Measurements from ENCODE around the gene RNF17. TPM values are rescaled to one million over a fixed set of nuclear protein-coding genes. Genes with fewer than 3 reads are reported as not detected.
"Not testable (repeated sequence)": the region's sequence is repeated elsewhere in the genome, so short reads cannot be mapped to it uniquely, and the experiment has no call there.

The RNF17 gene
- total RNA-seq, 5 donors from 2014 or later (not counting 1 experiment from before 2014, with no cell fraction given), result 0.84 TPM; not detected in 4

- H3K27ac Mint-ChIP-seq, result no peak overlapping the region
- ATAC-seq (replicated peaks in 1 of 4), result no peak
- ChIA-PET CTCF (interaction anchor here (0.6 to 1.9 kb wide), 4 partner anchors 10 to 40 kb away, joined by 3 to 7 read pairs (median 4); no protein-coding TSS in a partner anchor), POLR2A (no interaction called here)
- peaks cover 2 to 4% of the 10 kb centered on the region in 2 experiments for H3K4me1 ChIP-seq (ENCODE audit: control insufficient read depth in 1 of 2, extremely low read depth in 1 of 2, insufficient read depth in 2 of 2, low read length in 2 of 2)
- no peak overlapping the region for H3K4me3 Mint-ChIP-seq
- 90% methylated on average over 6 of the region's 12 CpGs for WGBS (ENCODE audit: insufficient coverage)
- H3K36me3 ChIP-seq (ENCODE audit: control insufficient read depth in 2 of 2, extremely low read depth in 1 of 2, insufficient read depth in 1 of 2, low read length in 1 of 2), result no peaks in the 10 kb centered on the region
- H3K36me3 Mint-ChIP-seq, result no peaks in the 10 kb centered on the region
- DNase-seq, result no peak
- H3K27ac ChIP-seq (ENCODE audit: low read length), result no peak overlapping the region
- peaks cover 4 to 10% of the 10 kb centered on the region in 2 donors for H3K27me3 Mint-ChIP-seq
- peaks cover 0 to 5% (median 0%) of the 10 kb centered on the region in 3 donors for H3K4me1 Mint-ChIP-seq
- no peaks in the 10 kb centered on the region for H3K9me3 Mint-ChIP-seq
- H3K27me3 ChIP-seq (replicated peaks in 1 of 2; ENCODE audit: control insufficient read depth in 2 of 2, extremely low read depth in 1 of 2, insufficient read depth in 2 of 2, low read length in 1 of 2), result peaks cover 0 to 16% of the 10 kb centered on the region in 2 experiments
- H3K9me3 ChIP-seq, result no peaks in the 10 kb centered on the region
- H3K4me3 ChIP-seq (ENCODE audit: control insufficient read depth in 1 of 2, extremely low read depth in 1 of 2, low read length in 1 of 2), result no peak overlapping the region
These were observed 40.8 kb upstream of the RNF17 start for GRCh38 chr13:24723206-24723605.

- H3K27ac Mint-ChIP-seq, result no peak overlapping the region
- peaks cover 7 to 9% of the 10 kb centered on the region in 2 donors for H3K27me3 Mint-ChIP-seq
- Histone ChIP-seq H3K36me3 (ENCODE audit: control insufficient read depth in 2 of 2, extremely low read depth in 1 of 2, insufficient read depth in 1 of 2, low read length in 1 of 2) (no peaks in the 10 kb centered on the region), H3K27me3 (replicated peaks in 1 of 2; ENCODE audit: control insufficient read depth in 2 of 2, extremely low read depth in 1 of 2, insufficient read depth in 2 of 2, low read length in 1 of 2) (peaks cover 0 to 14% of the 10 kb centered on the region in 2 experiments), H3K4me3 (ENCODE audit: control insufficient read depth in 1 of 2, extremely low read depth in 1 of 2, low read length in 1 of 2) (no peak overlapping the region), H3K4me1 (ENCODE audit: control insufficient read depth in 1 of 2, extremely low read depth in 1 of 2, insufficient read depth in 2 of 2, low read length in 2 of 2) (peaks cover 2 to 4% of the 10 kb centered on the region in 2 experiments), H3K9me3 (no peaks in the 10 kb centered on the region), H3K27ac (ENCODE audit: low read length) (no peak overlapping the region)
- no peaks in the 10 kb centered on the region for H3K36me3 Mint-ChIP-seq
- 57% methylated on average over 1 of the region's 2 CpGs for WGBS (ENCODE audit: insufficient coverage)
- POLR2A ChIA-PET, result no interaction called here
- H3K9me3 Mint-ChIP-seq, result no peaks in the 10 kb centered on the region
- H3K4me1 Mint-ChIP-seq, result peaks cover 0 to 5% (median 0%) of the 10 kb centered on the region in 3 donors
- CTCF ChIA-PET, result interaction anchor here (0.5 to 1.6 kb wide), 3 partner anchors 31 to 119 kb away, joined by 3 to 4 read pairs (median 3); no protein-coding TSS in a partner anchor
- ATAC-seq (replicated peaks in 1 of 4), result no peak
- H3K4me3 Mint-ChIP-seq, result no peak overlapping the region
- no peak for DNase-seq
These were observed 39.3 kb upstream of the RNF17 start for GRCh38 chr13:24724714-24725113.

- H3K27ac Mint-ChIP-seq, result no peak overlapping the region
- Histone ChIP-seq H3K36me3 (ENCODE audit: control insufficient read depth in 2 of 2, extremely low read depth in 1 of 2, insufficient read depth in 1 of 2, low read length in 1 of 2) (no peaks in the 10 kb centered on the region), H3K4me3 (ENCODE audit: control insufficient read depth in 1 of 2, extremely low read depth in 1 of 2, low read length in 1 of 2) (peak overlapping the region in 1 of 2 donors; percentile 6), H3K4me1 (ENCODE audit: control insufficient read depth in 1 of 2, extremely low read depth in 1 of 2, insufficient read depth in 2 of 2, low read length in 2 of 2) (peaks cover 2 to 4% of the 10 kb centered on the region in 2 experiments), H3K27ac (ENCODE audit: low read length) (no peak overlapping the region), H3K9me3 (no peaks in the 10 kb centered on the region), H3K27me3 (replicated peaks in 1 of 2; ENCODE audit: control insufficient read depth in 2 of 2, extremely low read depth in 1 of 2, insufficient read depth in 2 of 2, low read length in 1 of 2) (peaks cover 0 to 11% of the 10 kb centered on the region in 2 experiments)
- ChIA-PET POLR2A (no interaction called here), CTCF (interaction anchor here (0.5 to 2.4 kb wide), 5 partner anchors 23 to 119 kb away, joined by 3 to 6 read pairs (median 3); no protein-coding TSS in a partner anchor)
- ATAC-seq (replicated peaks in 1 of 4) (no peak), DNase-seq (no peak)
- H3K36me3 Mint-ChIP-seq, result no peaks in the 10 kb centered on the region
- no peak overlapping the region for H3K4me3 Mint-ChIP-seq
- H3K27me3 Mint-ChIP-seq, result peaks cover 5 to 7% of the 10 kb centered on the region in 2 donors
- H3K4me1 Mint-ChIP-seq, result peaks cover 0 to 5% (median 0%) of the 10 kb centered on the region in 3 donors
- WGBS (ENCODE audit: insufficient coverage), result 80% methylated on average over 1 of the region's 5 CpGs
- H3K9me3 Mint-ChIP-seq, result no peaks in the 10 kb centered on the region
These were observed 38.6 kb upstream of the RNF17 start for GRCh38 chr13:24725379-24725778.

GRCh38 chr13:24727731-24728601, 36.0 kb upstream of the RNF17 start:
- peaks cover 0 to 4% (median 4%) of the 10 kb centered on the region in 3 donors for H3K9me3 Mint-ChIP-seq
- H3K4me1 Mint-ChIP-seq, result peaks cover 0 to 5% (median 0%) of the 10 kb centered on the region in 3 donors
- Histone ChIP-seq H3K9me3 (no peaks in the 10 kb centered on the region), H3K27me3 (replicated peaks in 1 of 2; ENCODE audit: control insufficient read depth in 2 of 2, extremely low read depth in 1 of 2, insufficient read depth in 2 of 2, low read length in 1 of 2) (peaks cover 0 to 11% of the 10 kb centered on the region in 2 experiments), H3K4me1 (ENCODE audit: control insufficient read depth in 1 of 2, extremely low read depth in 1 of 2, insufficient read depth in 2 of 2, low read length in 2 of 2) (peaks cover 2 to 4% of the 10 kb centered on the region in 2 experiments), H3K4me3 (ENCODE audit: control insufficient read depth in 1 of 2, extremely low read depth in 1 of 2, low read length in 1 of 2) (no peak overlapping the region), H3K27ac (ENCODE audit: low read length) (no peak overlapping the region), H3K36me3 (ENCODE audit: control insufficient read depth in 2 of 2, extremely low read depth in 1 of 2, insufficient read depth in 1 of 2, low read length in 1 of 2) (no peaks in the 10 kb centered on the region)
- ATAC-seq (replicated peaks in 1 of 4) (peak; percentile 95 to 99 (median 96)), DNase-seq (peak; percentile 28 to 90 (median 68))
- 55% methylated on average over 11 of the region's 24 CpGs for WGBS (ENCODE audit: insufficient coverage)
- no peak overlapping the region for H3K27ac Mint-ChIP-seq
- no peak overlapping the region for H3K4me3 Mint-ChIP-seq
- H3K27me3 Mint-ChIP-seq, result peaks cover 8 to 11% of the 10 kb centered on the region in 2 donors
- POLR2A ChIA-PET, result interaction anchor here in 1 of 2 donors (0.5 kb wide), 1 partner anchor 524 kb away, joined by 3 read pairs; no protein-coding TSS in a partner anchor
- CTCF ChIA-PET, result interaction anchor here (0.6 to 3.0 kb wide), 17 partner anchors 11 to 1533 kb away, joined by 3 to 31 read pairs (median 5); no protein-coding TSS in a partner anchor
- no peaks in the 10 kb centered on the region for H3K36me3 Mint-ChIP-seq

- H3K4me3 ChIP-seq (ENCODE audit: control insufficient read depth in 1 of 2, extremely low read depth in 1 of 2, low read length in 1 of 2); POLR2A ChIA-PET; H3K27me3 Mint-ChIP-seq; H3K27ac ChIP-seq (ENCODE audit: low read length); H3K36me3 ChIP-seq (ENCODE audit: control insufficient read depth in 2 of 2, extremely low read depth in 1 of 2, insufficient read depth in 1 of 2, low read length in 1 of 2); H3K9me3 ChIP-seq; ATAC-seq (replicated peaks in 1 of 4); H3K27me3 ChIP-seq (replicated peaks in 1 of 2; ENCODE audit: control insufficient read depth in 2 of 2, extremely low read depth in 1 of 2, insufficient read depth in 2 of 2, low read length in 1 of 2); H3K27ac Mint-ChIP-seq; DNase-seq; H3K36me3 Mint-ChIP-seq; H3K9me3 Mint-ChIP-seq; H3K4me3 Mint-ChIP-seq; H3K4me1 Mint-ChIP-seq; H3K4me1 ChIP-seq (ENCODE audit: control insufficient read depth in 1 of 2, extremely low read depth in 1 of 2, insufficient read depth in 2 of 2, low read length in 2 of 2): not testable (repeated sequence)
- 57% methylated on average over 3 of the region's 4 CpGs for WGBS (ENCODE audit: insufficient coverage)
- CTCF ChIA-PET, result interaction anchor here (1.0 to 1.9 kb wide), 2 partner anchors 48 to 125 kb away, joined by 3 to 19 read pairs; no protein-coding TSS in a partner anchor
These were observed 32.9 kb upstream of the RNF17 start for GRCh38 chr13:24730873-24731567.

- CTCF ChIA-PET, result no interaction called here
- 14% methylated on average over 1 of the region's 4 CpGs for WGBS (ENCODE audit: insufficient coverage)
These were observed 29.0 kb upstream of the RNF17 start for GRCh38 chr13:24734950-24735349.

More at GRCh38 chr13:24734950-24735349, 29.0 kb upstream of the RNF17 start:
- Mint-ChIP-seq H3K36me3 (no peaks in the 10 kb centered on the region), H3K27me3 (peaks cover 3 to 4% of the 10 kb centered on the region in 2 donors), H3K4me3 (no peak overlapping the region), H3K27ac (no peak overlapping the region), H3K9me3 (peaks cover 0 to 4% (median 4%) of the 10 kb centered on the region in 3 donors), H3K4me1 (no peaks in the 10 kb centered on the region)
- Histone ChIP-seq H3K27ac (ENCODE audit: low read length) (no peak overlapping the region), H3K4me1 (ENCODE audit: control insufficient read depth in 1 of 2, extremely low read depth in 1 of 2, insufficient read depth in 2 of 2, low read length in 2 of 2) (no peaks in the 10 kb centered on the region), H3K9me3 (no peaks in the 10 kb centered on the region), H3K27me3 (replicated peaks in 1 of 2; ENCODE audit: control insufficient read depth in 2 of 2, extremely low read depth in 1 of 2, insufficient read depth in 2 of 2, low read length in 1 of 2) (no peaks in the 10 kb centered on the region), H3K4me3 (ENCODE audit: control insufficient read depth in 1 of 2, extremely low read depth in 1 of 2, low read length in 1 of 2) (no peak overlapping the region), H3K36me3 (ENCODE audit: control insufficient read depth in 2 of 2, extremely low read depth in 1 of 2, insufficient read depth in 1 of 2, low read length in 1 of 2) (no peaks in the 10 kb centered on the region)
- ATAC-seq (replicated peaks in 1 of 4) (no peak), DNase-seq (no peak)
- POLR2A ChIA-PET, result no interaction called here
